HPDE6-E6E7 (cell line): ENCODE measurements around the gene ADAM15.

ENCODE experiments used
- DNase-seq: peaks from one replicate; pipeline ENCODE4 v3.0.0; 2011; ENCODE audit warnings: missing footprints; ENCODE audit errors: extremely low spot score

ADAM15 gene

DNA sequence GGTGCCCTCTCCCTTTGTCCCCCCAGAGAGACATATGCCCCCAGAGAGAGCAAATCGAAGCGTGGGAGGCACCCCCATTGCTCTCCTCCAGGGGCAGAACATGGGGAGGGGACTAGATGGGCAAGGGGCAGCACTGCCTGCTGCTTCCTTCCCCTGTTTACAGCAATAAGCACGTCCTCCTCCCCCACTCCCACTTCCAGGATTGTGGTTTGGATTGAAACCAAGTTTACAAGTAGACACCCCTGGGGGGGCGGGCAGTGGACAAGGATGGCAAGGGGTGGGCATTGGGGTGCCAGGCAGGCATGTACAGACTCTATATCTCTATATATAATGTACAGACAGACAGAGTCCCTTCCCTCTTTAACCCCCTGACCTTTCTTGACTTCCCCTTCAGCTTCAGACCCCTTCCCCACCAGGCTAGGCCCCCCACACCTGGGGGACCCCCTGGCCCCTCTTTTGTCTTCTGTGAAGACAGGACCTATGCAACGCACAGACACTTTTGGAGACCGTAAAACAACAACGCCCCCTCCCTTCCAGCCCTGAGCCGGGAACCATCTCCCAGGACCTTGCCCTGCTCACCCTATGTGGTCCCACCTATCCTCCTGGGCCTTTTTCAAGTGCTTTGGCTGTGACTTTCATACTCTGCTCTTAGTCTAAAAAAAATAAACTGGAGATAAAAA lies 35.9 kb downstream of the ADAM15 start:
- DNase-seq = no peak

DNA sequence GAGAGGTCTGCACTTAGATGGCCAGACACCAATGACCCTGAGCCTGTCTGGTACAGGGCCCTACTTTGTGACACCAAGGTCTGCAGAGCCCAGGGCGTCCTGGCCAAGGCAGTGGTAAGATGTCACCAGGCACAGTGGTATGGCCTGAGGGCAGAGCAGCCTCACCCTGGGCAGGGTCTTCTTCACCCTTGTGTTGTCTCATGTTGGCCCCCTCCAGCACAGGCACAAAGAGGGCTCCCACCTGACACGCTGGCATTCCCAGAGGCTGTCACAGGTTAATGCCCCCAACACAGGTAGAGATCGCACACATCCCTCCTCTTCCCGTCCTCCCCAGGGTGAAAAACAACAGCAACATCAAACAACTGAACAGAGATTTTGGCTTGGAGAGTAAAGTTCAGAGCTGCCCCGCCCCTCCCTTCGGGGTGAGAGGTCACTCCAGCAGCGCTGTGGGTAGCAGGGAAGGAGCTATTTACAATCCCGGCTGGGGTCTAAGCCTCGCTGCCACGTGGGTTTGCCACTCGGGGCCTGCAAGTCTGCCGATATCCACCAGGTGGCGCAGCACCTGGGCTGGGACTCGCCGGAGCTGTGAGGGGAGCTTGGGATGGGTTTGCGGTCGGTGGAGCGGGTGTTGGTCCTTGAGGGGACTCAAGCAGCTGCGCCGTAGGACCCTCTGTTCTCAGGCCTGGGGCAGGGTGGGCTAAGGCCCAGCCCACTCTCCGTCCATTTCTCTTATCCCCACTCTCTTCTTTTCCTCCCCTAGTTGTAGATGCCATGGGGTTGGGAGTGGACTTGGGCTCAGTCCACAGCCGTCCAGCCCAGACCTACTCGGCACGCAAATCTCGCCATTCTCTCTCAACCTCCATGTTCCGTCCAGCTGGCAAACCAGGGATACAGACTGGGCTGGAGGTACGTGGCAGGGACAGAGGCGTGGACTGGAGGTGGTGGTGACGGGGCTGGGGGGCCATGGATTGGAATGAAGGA lies 40.2 kb downstream of the ADAM15 start:
- peak; percentile 63 for DNase-seq

DNA sequence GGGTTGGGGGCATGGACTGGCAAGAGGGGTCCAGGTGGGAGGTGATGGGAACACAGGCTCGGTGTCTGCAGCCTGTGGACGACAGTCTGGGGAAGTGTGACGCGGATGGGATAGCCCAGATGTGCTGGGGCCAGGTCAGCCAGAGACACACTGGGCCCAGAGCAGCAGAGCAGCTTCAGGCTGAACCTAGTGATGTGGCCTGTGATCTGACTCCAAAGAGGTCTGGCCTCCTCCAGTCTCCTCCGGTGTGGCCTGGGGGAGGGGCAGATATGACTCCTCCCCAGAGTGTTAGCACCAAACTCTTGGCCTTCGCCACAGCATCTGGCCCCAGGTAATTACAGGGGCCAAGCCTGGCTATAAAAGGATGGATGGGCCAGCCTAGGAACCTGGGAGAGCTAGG lies 41.0 kb downstream of the ADAM15 start:
- no peak for DNase-seq

DNA sequence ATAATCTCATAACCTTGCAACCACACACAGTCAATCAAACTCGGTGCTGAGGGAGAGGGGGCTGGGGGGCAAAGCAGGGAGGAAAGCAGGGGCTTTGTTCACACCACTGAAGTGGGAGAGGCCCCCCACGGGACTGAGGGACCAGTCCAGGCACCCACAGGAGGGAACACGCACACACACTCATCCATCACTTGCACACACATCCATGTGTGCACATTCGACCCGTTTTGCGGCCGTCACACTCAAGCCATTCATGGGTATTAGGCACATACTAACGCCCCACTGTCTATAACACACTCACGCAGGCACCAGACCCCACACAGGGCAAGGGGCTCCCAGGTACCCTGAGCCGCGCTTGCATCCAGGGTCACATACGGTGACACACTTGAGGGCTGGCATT lies 41.5 kb downstream of the ADAM15 start:
- DNase-seq = no peak

GRCh38 chr1:155093911-155094621 lies 43.0 kb downstream of the ADAM15 start:
- no peak for DNase-seq

GRCh38 chr1:155094622-155094948 lies 43.5 kb downstream of the ADAM15 start:
- no peak for DNase-seq

DNA sequence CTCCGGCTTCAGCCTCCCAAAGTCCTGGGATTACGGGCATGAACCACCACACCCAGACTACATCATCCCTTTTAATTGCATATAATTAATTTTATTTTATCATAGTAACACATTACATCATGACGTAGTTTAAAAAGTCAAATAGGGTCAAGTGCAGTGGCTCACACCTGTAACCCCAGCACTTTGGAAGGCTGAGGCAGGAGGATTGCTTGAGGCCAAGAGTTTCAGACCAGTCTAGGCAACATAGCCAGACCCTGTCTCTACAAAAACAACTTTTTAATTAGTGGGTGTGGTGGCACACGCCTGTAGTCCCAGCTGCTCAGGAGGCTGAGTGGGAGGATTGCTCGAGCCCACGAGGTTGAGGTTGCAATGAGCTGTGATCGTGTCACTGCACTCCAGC lies 48.2 kb downstream of the ADAM15 start:
- DNase-seq = no peak

DNA sequence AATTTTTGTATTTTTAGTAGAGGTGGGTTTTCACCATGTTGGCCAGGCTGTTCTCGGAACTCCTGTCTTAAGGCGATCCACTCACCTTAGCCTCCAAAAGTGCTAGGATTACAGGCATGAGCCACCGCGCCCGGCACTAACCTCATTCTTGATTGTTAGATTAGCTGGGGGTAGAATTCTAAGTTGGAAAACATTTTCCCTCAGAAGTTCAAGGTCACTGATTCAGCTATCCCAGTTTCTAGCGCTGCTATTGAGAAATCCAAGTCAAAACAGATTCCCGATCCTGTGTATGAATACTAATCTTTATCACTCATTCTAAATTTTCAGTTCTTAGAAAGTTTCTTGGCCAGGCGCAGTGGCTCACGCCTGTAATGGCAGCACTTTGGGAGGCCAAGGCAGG lies 52.2 kb downstream of the ADAM15 start:
- DNase-seq = no peak

DNA sequence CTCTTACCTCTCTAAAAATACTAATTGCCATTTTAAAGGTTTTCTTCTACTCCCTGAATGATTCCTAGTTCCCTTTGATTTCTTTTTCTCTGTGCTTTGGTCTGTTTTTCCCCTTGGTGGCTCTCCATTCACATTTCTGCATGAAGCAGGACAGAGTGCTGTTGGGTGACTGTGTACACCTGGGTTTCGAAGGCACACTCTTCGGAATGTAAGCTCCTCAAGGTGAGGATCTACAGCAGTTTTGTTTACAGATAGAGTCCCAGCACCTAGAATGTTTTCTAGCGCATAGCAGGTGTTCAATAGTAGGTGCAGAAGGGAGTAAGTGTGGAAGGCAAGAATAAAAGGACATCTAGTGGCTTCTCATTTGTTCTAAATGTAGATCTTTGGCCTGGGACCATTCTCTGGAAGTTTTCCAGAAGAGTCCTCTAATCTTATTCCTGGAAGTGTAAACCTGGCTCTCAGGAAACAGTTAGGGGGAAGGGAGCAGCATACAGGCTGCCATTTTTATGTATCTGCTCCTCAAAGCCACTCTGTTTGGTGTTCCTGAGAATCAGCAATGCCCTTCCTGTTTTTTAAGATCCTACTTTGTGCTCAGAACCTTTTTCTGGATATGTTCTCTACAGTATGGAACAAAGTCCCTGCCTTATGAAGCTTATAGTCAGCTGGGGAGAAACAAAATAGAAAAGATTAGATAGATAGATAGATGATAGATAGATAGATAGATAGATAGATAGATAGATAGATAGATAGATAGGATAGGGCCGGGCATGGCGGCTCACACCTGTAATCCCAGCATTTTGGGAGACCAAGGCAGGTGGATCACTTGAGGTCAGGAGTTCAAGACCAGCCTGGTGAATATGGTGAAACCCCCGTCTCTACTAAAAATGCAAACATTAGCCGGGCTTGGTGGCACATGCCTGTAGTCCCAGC lies 53.8 kb downstream of the ADAM15 start:
- DNase-seq = no peak

DNA sequence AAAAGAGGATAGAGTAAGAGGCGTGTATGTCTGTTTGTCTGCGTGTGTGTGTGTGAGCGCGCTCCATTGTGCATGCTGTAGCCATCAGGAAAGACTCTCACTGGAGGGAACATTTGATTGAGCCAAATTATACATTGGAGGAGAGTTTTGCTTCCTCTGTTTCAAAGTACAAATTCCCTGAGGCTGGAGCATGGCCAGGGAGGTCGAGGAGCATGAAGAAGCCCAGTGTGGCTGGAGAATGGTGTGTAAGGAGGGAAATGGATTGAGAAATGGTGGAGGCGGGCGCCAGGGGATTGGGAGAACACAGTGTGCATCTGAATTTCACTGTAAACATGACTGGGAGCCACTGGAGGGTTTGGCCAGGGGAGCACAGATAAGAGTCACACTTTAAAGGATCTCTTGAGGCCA lies 54.5 kb downstream of the ADAM15 start:
- no peak for DNase-seq

DNA sequence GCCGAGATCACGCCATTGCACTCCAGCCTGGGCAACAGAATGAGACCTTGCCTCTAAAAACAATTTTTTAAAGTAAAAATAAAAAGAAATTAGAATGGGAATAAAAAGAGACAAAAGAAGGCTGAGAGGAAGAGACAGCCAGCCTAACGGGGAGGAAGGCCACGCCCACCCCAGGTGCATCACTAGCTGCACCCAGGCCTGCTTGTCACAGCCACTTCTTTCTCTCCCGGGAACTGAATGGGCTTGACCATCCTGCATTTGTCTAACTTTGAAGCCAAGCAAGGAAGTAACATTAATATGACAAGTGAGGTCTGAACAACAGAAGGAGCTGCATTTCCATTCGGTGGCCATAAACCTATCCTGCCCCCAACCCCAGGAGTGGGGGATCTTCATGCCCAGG lies 55.7 kb downstream of the ADAM15 start:
- DNase-seq = no peak

GRCh38 chr1:155107309-155108264 lies 56.5 kb downstream of the ADAM15 start:
- no peak for DNase-seq

DNA sequence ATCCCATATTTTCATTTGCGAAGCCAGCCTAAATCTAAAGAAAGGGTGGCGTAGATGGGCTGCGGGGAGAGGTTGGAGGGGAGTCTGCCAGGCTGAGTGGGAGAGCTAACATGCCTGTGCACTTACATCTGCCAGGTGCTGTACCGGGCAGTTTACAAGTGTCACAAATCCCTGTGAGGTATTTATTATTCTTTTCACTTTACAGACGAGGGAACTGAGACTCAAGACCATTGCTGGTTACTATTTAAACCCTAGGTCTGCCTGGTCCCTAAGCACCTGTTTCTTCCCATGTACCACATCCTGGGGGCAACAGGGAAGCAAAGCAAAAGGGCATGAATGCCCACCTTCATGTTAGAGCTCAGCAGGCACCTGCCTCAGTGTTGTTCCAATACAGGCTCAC lies 57.2 kb downstream of the ADAM15 start:
- no peak for DNase-seq

DNA sequence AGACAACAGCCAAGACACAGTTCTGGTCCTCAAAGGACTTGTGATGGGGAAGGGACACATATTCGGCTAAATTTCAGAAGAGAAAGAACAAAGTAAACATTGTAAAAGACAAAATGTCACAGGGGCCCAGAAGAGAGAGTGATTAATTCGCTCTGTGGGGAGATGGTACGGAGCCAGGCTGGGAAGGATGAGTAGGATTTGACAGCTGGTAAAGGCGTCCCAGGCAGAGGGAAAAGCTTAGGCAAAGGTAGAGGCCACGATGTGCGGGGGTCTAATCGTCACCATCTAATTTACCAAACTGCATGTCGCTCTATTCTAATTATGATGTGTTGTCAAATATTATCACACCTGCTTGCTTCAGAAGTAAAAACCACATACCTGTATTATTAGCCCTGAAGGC lies 59.3 kb downstream of the ADAM15 start:
- no peak for DNase-seq

GRCh38 chr1:155110826-155111225 lies 59.7 kb downstream of the ADAM15 start:
- no peak for DNase-seq
